HG02610 (cell line): ENCODE measurements around the gene TSHZ3.

Source experiments
- ATAC-seq: cut with Tn5 transposase; IDR thresholded peaks from one replicate; pipeline ENCODE4 v1.9.1; 2021; ENCODE audit warnings: mild to moderate bottlenecking, moderate library complexity; ENCODE audit not compliant: unreplicated experiment

TSHZ3 gene

DNA sequence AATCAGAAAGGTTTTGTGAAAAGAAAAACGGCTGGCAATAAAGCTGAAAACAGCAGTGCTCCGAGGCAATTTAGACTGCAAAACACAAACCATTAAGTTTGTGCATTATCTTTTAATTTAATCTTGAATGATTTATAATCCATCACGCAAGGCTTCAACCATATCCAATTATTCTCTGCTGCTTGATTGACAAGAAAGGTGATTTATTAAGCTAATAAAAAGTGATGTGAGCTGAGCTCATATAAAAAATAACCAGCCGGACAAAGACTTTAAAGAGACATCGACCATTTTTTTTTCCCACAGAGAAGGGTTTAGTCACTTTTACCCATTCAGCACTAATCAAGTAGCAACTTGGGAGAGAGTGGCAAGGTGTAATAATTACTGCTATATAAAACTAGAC is 33.6 kb downstream of the TSHZ3 start:
- ATAC-seq, result no peak

DNA sequence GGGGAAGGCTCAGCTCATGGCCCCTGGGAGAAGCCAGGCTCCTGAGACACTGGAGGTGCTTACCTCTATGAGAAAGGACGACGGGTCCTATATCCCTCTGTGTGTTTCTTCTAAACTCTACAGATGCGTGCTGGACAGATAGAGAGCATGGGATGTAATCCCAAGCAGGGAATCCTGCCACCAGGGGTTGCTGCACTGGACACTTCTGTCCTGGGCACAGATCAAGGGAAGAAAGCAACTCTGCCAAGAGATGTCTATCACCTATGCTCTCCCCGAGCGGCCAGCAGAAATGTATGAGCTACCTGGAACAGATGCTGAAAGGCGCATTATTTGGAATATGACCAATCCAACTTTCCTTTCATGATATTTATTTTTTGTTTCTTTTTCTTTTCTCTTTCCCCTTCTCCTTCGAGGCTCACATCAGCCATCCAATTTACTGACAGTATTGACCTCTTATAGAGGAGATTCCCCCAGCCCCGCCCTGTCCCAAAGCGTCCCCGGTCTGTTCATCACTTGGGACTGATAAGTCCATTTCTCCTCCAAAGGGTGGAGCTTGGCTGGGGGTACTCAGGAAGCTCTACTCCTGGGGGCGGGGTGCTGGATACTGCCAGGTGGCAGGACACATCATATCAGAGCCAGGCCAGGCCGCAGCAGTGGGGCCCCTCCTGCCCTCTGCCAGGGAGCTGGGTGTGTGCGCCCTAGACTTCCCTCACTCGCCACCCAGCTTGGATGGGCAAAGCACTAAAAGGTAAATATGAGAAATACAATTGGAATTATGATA is 34.2 kb downstream of the TSHZ3 start:
- ATAC-seq, result no peak

DNA sequence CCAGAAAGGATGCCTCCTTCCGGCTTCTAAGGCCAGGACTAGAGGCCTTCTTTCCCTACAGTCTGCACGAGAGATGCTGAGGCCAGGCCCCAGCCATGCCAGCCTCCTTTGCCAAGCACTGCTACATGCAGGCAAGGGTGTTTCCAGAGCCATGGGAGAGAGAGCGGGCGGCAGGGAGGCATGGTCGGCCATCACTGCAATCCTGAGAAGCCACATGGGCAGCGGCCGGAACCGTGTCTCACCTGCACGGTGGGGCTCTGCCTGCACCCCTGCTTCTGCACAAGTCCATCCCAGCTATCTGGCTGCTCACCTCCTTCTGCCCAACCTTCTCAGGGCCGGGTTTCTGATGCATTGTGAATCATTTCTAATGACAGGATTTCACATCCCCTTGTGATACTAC is 35.1 kb downstream of the TSHZ3 start:
- ATAC-seq, result no peak

DNA sequence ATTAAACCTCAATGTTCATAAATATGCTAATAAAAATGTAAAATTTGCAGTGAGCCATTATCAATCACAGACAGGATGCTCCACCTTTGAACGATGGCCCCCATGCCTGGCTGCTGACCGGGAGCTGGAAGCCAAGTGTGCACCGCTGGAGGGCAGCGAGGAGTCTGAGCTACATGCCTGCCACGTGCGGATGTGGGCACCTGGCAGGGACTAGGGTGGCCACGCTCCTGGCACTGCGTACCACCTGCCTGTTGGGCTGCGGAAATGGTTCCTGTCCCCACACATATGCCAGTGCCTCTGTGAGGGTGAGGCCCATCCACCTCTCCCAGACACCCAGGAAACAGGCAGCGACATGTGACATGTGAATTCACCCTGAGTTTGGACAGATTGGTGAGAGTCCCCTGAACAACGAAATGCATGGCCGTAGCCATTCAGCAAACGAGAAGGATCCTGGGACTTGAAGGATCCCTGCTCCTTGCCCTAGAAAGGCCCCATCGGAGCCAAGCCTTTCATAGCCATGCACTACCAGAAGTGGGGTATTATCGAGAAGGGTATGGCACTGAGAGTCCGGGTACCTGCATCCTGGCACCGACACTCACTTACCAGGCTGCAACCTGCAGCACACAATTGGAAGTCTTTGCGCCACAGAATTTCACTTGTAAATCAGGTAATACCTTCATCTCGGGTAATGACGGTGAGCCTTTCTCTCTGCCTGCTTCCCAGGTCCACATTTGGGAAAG is 35.8 kb downstream of the TSHZ3 start:
- no peak for ATAC-seq

DNA sequence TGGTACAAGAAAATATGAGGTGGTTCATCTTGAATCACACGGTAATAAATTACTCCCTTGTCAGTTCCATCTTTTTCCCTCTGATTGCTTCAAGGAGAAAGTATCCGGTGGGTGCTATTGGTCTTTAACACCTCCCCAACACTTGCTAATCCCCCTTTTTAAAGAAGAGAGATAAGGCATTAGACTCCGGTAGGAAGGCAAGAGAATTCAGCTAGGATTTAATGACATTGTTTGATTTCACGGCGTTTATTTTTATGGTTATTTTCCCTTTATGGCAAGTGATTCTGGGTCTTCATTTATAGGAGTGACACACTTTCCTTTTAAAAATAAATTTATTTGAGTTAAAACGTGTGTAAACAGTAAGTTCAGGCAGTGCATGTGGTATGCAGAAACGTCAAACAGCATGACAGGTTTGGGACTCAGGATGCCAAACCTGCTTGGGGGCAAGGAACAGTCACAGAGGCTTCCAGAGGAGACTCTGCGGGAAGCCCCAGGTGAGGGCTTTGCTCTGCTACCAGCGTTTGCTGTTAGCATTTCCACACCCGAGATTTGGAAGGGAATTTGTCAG is 36.5 kb downstream of the TSHZ3 start:
- ATAC-seq, result no peak

DNA sequence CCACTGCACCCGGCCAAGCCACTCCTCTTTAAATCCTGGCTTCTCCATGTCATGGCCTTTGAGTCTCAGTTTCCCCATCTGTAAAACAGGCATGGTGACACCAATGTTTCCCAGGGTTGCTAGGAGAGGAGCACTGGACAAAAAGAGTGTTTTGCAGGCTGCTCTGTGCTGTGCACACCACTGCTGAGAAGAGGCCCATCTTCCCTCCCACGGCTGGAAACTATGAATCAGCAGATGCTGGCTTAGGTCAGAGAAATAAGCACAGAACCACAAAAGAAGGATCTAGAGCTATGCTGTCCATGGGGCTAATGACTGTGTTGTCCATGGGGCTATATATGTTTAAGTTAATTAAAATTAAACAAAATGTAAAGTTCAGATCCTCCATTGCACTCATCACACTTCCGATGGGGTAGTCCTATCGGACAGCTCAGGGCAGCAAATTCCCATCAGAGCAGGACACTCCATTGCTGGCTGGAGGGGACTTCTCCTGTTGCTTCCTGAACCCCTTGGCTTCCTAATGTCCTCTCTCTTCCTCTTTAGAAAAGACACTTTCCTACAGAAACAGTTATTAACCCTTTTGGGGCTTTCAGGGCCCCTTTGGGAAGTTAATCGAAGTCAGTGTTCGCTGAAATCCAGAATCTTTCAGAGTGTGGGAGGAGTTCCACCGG is 37.1 kb downstream of the TSHZ3 start:
- ATAC-seq, result no peak

DNA sequence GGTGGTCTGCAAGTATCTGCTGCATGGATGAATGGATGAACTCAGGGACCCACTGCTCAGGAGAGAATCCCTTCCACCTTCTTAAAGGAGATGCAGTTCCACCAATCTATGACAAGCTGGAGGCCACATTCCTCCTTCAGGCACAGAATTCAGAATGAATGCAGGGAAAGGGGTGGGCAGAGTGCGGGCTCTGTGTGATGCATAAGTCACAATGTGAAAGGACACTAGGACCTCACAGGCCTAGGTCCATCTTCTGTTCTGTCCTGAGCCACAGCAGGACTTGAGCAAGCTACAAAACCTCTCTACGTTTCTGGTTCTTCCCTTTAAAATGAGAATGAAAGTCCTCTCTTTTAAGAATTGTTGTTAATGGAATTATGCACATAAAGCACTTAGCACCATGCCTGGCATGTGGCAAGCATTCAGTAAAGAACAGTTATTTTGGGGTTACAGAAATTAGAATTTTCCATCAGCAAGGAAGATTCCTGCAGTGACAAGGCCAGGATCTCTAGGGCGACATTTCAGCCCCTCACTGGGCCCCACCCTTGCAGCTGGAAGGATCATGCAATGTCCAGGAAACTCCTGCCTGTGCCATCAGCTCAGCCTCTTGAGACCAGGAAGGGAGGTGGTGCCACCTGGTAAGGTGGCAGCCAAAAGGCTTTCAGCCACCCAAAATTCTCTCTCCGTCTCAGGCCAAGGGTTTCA is 38.7 kb downstream of the TSHZ3 start:
- no peak for ATAC-seq

DNA sequence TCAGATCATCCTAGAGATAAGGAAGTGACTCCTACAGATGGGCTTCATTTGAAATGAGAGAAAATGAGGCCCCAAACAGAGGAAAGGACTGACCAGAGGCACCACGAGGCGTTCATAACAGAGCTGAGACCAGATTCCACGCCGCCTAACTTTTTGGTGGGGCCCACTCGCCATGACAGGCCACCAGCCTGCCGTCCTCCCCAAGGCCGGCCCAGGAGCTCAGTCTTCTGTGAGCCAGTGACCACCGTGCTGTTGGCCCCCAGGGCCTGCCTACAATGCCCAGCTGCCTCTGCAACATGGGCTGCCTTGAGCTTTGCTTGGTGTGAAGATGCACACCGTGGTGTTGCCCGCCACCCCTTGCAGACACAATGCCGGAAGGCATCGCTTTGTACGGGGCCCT is 40.5 kb downstream of the TSHZ3 start:
- no peak for ATAC-seq

DNA sequence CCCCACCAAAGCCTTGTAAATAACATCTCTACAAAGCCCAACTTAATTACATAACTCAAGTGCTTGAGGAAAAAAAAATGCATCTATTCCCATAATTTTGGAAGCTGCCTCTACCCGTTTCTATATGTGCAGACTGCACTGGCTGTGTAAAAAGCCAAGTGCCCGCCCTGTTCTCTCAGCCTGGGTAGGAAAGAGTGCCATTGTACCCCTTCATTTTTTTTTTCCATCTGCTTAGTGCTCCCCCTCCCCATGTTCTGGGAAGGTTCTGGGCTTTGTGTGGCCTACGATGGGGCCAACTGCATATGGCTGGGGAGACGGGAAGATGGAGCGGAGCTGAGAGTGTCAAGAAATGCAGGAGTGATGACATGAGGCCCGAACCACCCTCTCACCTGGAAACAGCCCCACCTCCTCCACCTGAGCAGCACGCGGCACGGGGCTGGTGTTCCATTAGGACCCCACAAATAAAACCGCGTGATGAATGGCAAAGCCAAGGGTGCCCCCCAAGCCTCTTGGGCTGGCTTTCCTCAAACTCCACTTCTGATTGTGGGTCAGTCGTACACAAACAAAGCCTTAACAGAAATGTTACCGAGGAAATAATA is 42.1 kb downstream of the TSHZ3 start:
- ATAC-seq, result no peak

DNA sequence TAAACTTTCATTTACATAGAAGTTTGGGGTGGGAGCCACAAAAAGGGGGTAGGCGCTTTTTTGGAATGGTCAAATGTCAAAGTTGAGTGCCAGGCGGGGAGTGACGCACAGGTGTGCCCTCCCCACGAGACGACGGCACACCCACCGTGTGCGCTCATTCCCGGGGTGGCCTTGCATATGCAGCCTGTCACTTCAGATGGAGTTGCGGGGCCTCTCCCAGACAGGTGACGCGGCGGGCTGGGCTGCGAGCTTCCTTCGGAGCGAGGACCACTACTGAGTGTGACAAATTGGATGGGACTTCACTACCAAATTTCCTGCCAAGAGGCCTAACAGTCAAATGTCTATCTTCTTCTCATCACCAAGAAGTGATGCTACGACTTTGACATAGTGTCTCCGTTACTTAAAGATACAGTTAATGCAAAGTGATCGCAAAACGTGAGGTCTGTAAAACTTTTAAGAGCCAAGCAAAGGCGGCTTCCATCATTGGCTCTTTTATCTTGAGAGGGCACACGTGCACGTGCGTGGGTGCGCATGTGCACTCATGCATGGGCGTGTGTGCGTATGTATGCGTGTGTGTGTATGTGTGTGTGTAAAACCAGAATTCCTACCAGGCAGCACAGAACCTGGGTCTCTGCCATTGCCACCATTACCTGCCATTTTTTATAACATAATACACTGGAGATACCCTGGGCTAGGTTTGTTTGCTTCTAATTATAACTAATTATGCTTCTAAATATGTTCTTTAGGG is 43.1 kb downstream of the TSHZ3 start:
- no peak for ATAC-seq

DNA sequence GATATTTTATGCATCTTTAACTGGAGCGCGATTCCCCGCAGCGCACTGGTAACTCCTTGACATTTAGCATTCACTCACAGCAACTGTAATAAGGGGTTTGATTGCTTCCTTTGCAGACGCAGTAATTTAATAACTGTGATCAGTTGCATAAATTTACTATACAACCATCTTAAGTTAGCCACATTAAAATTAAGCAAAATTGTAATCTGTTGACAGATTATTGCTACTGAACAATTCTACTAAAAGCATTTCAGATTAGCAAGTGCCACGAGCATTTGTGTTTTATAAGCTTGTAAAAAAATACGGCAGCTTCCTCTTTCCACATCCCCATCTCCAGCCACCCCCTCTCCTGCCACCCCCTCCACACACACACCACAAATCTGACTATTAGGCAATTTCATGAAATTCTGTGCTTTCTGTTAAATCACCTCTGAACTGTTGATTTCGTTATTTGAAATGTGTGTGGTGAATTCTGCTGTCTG is 44.4 kb downstream of the TSHZ3 start:
- ATAC-seq, result no peak

DNA sequence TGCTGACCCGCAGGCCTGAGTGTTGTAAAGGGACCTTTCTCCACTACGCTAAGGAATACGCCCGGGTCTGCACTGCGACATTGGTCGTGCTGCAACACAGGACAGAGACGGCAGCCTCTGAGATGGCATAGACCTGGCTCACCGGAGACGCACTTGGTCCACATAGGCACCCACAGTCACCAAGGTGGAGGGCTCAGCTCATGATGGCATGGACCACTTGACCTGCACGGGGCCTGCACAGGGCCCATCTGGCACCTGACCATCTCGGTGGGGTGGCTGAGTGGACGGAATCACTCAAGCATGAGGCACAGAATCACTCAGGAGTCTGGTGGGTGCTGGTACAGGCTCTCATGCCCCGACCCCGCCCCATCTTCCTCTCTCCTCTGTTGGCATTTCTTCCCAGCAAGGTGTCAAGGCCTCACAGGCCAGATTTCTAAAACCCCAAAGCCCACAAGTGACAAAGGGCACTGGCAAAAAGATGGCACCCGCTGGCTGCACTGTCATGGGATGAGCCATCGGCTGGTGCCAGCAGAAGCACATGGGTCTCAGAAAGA is 45.9 kb downstream of the TSHZ3 start:
- ATAC-seq, result no peak

DNA sequence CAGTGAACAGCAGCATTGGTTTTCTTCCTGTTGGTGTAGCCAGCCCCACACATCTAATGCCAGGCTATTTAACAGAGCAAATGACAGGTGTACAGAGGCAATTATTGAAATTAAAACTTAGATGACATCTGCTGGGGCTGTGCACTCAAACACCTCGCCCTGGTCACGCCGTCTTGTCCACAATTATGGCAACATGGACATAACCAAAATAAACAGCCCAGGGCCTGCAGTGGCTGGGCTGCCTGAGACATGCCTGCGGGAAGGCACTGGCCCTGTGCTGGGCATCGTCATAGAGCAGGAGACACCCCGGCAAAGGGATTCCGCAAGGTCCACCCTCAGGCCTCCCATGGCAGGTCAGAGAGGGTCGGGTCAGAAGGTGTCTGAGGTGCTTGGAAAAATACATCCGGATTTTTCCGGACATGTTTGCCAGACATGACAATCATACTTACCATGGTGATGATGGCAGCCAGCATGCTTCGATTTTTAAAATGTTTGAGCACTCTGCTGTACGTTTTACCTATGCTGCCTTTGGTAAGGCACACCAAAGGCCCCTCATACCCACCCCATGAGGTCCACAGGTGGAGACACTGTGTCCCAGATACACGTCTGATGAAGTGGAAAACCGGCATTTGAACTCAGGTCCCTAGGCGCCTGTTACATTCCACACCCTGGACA is 47.8 kb downstream of the TSHZ3 start:
- ATAC-seq, result no peak

DNA sequence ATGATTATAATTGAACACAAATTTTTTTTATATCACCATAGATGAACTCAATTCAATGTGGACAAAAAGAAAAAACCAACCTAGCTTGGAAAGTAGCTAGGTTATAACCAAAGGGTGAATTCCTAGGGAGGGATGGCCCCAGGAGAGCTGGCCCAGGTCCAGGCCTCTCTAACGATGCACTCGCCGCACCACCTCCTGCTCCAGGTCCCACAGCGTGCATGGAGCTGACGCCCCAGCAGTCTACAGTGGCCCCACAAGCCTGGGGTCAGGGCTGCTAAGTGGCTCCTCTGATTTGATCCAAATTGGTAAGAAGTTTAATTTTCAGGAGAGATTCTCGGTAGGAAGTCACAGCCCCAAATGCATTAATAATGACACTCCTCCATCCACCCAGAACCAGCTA is 48.8 kb downstream of the TSHZ3 start:
- ATAC-seq, result no peak

DNA sequence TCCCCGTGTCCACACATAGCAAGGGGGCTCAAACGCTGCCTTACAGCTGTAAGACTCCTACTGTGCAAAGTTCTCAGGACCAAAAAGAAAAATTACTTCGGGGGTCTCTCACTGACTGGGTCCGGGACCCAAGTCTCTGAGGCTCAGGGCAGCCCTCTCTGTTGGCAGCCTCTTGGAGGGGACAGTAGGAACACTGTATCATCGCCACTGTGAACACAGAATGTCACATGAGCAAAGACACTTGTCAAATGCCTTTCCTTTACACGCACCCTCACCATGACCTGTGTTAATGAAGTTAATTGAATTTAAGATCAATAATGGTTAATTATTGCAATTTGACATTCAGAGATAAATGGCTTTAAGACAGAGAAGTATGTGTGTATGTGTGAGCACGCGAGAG is 49.6 kb downstream of the TSHZ3 start:
- no peak for ATAC-seq

DNA sequence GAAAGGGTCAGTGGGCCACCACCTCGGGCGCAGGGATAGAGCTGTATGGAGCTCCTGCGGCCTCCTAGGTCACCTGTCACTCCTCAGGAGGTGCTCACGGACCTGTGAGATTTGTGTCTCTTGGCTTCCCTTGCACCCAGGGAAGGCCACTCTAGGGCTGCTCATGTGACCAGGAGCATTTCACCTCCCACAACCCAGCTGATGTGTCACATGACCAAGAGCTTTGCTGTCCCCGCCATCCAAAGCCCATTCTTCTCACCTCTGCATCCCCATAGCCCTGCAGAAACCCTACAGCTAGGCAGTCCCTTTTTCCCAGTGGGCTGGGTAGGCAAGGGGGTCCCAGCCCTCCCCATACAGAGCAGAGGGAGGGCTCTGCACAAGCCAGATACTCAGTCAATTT is 51.2 kb downstream of the TSHZ3 start:
- no peak for ATAC-seq

DNA sequence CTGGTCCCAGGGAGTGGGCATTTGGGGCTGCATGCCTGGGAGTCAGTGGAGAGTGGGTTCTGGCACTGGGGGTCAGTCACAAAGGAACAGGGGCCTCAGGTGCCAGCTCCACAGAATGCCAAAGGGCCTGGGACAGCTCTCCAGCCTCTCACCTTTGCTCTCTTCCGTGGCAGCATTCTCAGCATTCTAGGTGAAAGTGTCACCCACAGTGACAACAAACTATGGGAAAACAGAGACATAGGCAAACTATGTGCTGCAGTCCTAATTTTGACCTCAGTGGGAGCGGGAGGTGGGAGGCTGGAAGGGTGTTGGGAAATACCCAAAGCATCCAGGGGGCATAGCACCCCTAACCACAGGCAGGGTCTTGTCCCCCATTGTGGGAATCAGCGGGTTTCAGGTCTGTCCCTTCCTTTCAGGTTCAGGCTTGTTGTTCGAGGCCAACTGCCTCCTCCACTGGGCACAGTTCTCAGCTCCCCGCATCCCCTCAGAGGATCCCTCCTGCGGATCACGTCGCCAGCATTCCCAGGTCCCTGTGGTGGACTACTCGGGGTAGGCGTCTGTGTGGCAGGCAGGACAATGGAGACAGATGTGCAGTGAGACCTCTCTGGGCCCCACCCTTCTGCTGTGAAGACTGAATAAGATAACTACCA is 52.4 kb downstream of the TSHZ3 start:
- no peak for ATAC-seq

DNA sequence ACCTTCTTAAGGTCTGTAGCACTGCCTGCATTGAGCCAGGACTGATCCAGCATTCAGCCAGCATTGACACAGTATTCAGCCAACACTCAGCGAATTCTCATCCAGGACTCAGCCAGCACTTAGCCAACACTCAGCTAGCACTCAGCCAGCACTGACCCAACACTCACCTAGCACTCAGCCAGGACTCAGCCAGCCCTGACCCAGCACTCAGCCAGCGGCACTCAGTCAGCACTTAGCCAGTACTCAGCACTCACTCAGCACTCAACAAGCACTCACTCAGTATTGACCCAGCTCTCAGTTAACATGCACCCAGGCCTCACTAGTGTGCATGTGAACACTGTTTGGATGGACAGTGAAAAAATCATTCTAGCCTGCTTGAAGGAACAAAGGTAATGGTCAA is 55.0 kb downstream of the TSHZ3 start:
- no peak for ATAC-seq
